Activated T-cell treated with anti-CD3 and anti-CD28 coated beads, Interleukin-2, amount 50 U/mL, for 4 hours (primary cell): ENCODE results near the gene GLB1L3. TPM values are rescaled to one million over a fixed set of nuclear protein-coding genes. Genes with fewer than 3 reads are reported as not detected.
A peak's percentile ranks its signal among the peaks of the same experiment; 100 is the strongest.

Source experiments
- ATAC-seq, 2 donors: fragments of 200-7000 bp; cut with Tn5 transposase; one replicate each; pipeline ENCODE4 v1.10.0; 2021
- DNase-seq: peaks from one replicate; pipeline ENCODE4 v3.0.0-alpha.2; 2020
- H3K27me3 Mint-ChIP-seq: one replicate; pipeline ENCODE4 v1.8.0; 2021; ENCODE audit warnings: low read depth, mixed read lengths
- H3K36me3 Mint-ChIP-seq: one replicate; pipeline ENCODE4 v1.8.0; 2022; ENCODE audit warnings: mixed read lengths; ENCODE audit not compliant: insufficient read depth
- H3K4me1 Mint-ChIP-seq: one replicate; pipeline ENCODE4 v1.8.0; 2021; ENCODE audit warnings: low read depth, mixed read lengths
- H3K4me3 Mint-ChIP-seq: one replicate; pipeline ENCODE4 v1.8.0; 2021; ENCODE audit warnings: mild to moderate bottlenecking, moderate library complexity, mixed read lengths
- H3K9me3 Mint-ChIP-seq: one replicate; pipeline ENCODE4 v1.8.0; 2021; ENCODE audit warnings: mixed read lengths
- total RNA-seq, 3 donors: library from RNA; stranded (reverse); gene quantifications; one replicate each; pipeline ENCODE4 v1.2.1, GENCODE V29; 2021

GLB1L3 gene
- total RNA-seq, 3 donors from 2014 or later: 2.2 to 2.9 (median 2.5) TPM

DNA sequence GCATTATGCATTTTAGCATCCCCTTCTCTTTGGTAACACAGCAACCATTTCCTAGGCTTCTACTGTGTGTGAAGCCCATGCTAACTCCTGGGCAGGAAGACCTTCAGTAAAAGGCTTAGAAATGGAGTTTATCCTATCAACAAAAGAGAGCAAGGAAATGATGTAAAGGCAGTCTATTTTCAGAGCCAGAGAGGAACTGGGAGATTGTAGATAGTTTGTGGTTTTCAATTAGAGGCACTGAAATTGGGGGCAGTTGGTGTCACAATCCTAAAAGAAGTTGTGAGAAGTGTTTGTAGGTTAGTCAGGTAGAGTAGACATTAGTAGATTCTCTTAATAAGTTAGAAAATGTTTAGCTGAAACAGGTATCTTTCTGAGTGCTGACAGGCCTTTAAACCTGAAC, 15.7 kb upstream of the GLB1L3 start:
- DNase-seq (no peak), ATAC-seq (no peak)
- no peaks in the 10 kb centered on the region for H3K27me3 Mint-ChIP-seq
- no peak overlapping the region for H3K4me3 Mint-ChIP-seq
- H3K36me3 Mint-ChIP-seq: peaks cover 23% of the 10 kb centered on the region
- H3K9me3 Mint-ChIP-seq: no peaks in the 10 kb centered on the region
- peaks cover 1% of the 10 kb centered on the region for H3K4me1 Mint-ChIP-seq

DNA sequence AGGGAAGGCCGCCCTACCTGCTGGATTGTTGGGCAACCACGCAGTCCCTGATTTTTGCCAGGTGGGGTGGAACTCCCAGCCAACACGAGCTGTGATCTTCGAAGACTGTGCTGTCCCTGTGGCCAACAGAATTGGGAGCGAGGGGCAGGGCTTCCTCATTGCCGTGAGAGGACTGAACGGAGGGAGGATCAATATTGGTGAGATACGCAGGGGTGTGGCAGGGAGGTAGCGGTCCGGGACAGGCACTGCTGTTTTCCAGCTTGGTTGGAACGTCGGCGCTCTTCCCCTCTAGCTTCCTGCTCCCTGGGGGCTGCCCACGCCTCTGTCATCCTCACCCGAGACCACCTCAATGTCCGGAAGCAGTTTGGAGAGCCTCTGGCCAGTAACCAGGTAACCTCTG, 15.2 kb upstream of the GLB1L3 start:
- Mint-ChIP-seq H3K4me1 (peaks cover 1% of the 10 kb centered on the region), H3K4me3 (no peak overlapping the region), H3K9me3 (no peaks in the 10 kb centered on the region), H3K27me3 (no peaks in the 10 kb centered on the region), H3K36me3 (peaks cover 23% of the 10 kb centered on the region)
- no peak for DNase-seq
- no peak for ATAC-seq

- DNase-seq (peak; percentile 33), ATAC-seq (peak; percentile 65 to 80)
- no peak overlapping the region for H3K4me3 Mint-ChIP-seq
- H3K27me3 Mint-ChIP-seq: no peaks in the 10 kb centered on the region
- H3K4me1 Mint-ChIP-seq: no peaks in the 10 kb centered on the region
- no peaks in the 10 kb centered on the region for H3K9me3 Mint-ChIP-seq
- H3K36me3 Mint-ChIP-seq: peaks cover 23% of the 10 kb centered on the region
Observed at GRCh38 chr11:134261626-134262488, 14.3 kb upstream of the GLB1L3 start.

DNA sequence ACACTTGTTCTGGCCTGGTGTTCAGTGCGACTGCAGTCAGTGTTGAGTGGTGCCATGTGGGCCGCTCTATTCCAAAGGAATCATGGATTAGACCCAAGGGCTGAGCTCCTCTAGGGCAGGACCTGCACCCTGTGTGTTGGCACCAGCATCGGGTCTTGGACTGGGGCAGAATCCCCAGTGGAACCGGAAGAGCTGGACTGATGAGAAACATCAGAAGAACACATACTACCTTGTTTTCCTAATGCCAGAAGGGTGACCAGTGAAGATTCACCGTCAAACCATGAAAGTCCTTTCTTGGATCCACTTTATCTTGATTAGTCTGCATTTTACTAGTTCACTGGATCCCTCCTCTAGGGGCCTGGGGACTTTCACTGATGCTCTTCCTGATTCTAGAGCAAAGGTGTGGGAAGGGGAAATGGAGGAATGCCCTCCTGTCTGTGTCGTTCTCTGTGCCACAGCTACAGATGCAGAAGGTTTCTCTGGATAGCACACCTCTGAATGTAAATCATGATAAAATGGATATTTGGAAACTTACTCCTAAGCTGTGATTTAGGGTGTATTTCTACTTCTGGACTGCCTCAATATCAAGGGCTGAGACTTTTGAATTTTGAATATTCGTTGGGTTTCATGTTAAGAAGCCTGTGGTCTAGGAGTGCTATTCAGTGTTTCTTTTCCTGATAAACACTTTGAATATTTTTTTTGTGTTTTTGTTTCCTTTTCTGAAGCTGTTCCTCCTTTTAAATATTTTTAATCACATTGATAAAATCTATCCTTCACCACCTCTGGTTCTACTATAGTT, 11.0 kb upstream of the GLB1L3 start:
- H3K4me1 Mint-ChIP-seq: peaks cover 5% of the 10 kb centered on the region
- H3K4me3 Mint-ChIP-seq: no peak overlapping the region
- DNase-seq: no peak
- no peak for ATAC-seq
- H3K9me3 Mint-ChIP-seq: no peaks in the 10 kb centered on the region
- no peaks in the 10 kb centered on the region for H3K27me3 Mint-ChIP-seq
- peaks cover 9% of the 10 kb centered on the region for H3K36me3 Mint-ChIP-seq

GRCh38 chr11:134266440-134266839, 9.7 kb upstream of the GLB1L3 start:
- Mint-ChIP-seq H3K36me3 (peaks cover 4% of the 10 kb centered on the region), H3K4me3 (no peak overlapping the region), H3K4me1 (peaks cover 16% of the 10 kb centered on the region), H3K27me3 (no peaks in the 10 kb centered on the region), H3K9me3 (no peaks in the 10 kb centered on the region)
- ATAC-seq (no peak), DNase-seq (no peak)

GRCh38 chr11:134266841-134267251, 9.3 kb upstream of the GLB1L3 start:
- peaks cover 18% of the 10 kb centered on the region for H3K4me1 Mint-ChIP-seq
- H3K27me3 Mint-ChIP-seq: no peaks in the 10 kb centered on the region
- peaks cover 4% of the 10 kb centered on the region for H3K36me3 Mint-ChIP-seq
- no peak for ATAC-seq
- no peak for DNase-seq
- H3K4me3 Mint-ChIP-seq: no peak overlapping the region
- no peaks in the 10 kb centered on the region for H3K9me3 Mint-ChIP-seq

DNA sequence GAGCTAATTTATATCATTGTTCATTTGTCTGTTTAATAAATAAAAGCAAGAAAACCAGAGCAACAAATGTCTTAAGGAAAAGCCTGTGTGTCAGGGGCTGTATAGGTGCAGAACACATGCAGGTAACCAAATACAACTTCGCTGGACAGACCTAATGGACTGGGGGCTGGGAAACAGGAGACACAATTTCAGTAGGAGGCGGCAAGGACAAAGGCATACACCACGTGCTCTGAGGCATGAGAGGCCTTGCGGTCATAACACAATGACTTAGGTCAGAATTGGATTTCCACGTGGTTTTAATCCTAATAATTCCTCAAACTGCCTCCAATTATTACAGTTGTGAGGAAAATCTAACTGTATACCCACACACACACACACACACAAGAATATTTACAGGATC, 8.7 kb upstream of the GLB1L3 start:
- no peak for DNase-seq
- H3K36me3 Mint-ChIP-seq: no peaks in the 10 kb centered on the region
- peaks cover 21% of the 10 kb centered on the region for H3K4me1 Mint-ChIP-seq
- H3K27me3 Mint-ChIP-seq: no peaks in the 10 kb centered on the region
- no peak overlapping the region for H3K4me3 Mint-ChIP-seq
- ATAC-seq: no peak
- H3K9me3 Mint-ChIP-seq: no peaks in the 10 kb centered on the region

DNA sequence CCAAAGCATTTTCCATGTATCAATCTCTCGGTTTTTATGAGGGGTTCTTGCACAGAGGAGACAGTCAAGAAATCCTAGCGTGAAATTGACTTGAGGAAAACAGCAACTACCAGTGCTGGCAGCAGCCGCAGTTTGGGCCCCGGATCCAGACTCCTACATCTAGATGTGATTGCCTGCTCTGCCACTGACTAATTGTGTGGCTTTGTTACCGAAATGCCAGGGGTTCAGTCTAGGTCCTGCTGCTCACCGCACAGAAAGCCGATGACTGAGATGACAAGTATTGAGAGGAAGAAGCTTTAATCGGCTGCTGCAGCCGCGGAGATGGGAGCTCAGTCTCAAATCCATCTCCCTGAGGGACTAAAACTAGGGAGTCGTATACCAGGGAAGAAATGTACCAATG, 8.2 kb upstream of the GLB1L3 start:
- DNase-seq (no peak), ATAC-seq (no peak)
- peaks cover 2% of the 10 kb centered on the region for H3K36me3 Mint-ChIP-seq
- H3K27me3 Mint-ChIP-seq: peaks cover 2% of the 10 kb centered on the region
- H3K4me3 Mint-ChIP-seq: no peak overlapping the region
- H3K9me3 Mint-ChIP-seq: no peaks in the 10 kb centered on the region
- H3K4me1 Mint-ChIP-seq: peaks cover 23% of the 10 kb centered on the region

GRCh38 chr11:134270250-134270714, 5.9 kb upstream of the GLB1L3 start:
- Mint-ChIP-seq H3K36me3 (peaks cover 2% of the 10 kb centered on the region), H3K4me3 (no peak overlapping the region), H3K9me3 (no peaks in the 10 kb centered on the region), H3K27me3 (peaks cover 2% of the 10 kb centered on the region), H3K4me1 (peaks cover 40% of the 10 kb centered on the region)
- DNase-seq: no peak
- peak in 1 of 2 donors; percentile 30 for ATAC-seq

DNA sequence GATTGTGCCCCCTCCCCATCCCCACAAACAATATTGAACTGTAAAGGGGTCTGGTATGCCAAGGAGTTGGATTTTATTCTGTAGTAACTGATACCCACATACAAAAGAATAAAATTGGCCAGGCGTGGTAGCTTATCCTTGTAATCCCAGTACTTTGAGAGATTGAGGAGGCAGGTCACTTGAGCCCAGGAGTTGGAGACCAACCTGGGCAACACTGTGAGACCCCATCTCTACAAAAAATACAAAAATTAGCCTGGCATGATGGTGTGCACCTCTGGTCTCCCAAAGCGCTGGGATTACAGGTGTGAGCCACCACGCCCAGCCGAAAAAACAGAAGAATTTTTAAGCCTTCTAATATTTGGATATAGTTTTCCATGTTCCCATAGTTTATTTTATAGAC, 4.2 kb upstream of the GLB1L3 start:
- no peak for DNase-seq
- Mint-ChIP-seq H3K27me3 (peaks cover 8% of the 10 kb centered on the region), H3K36me3 (peaks cover 2% of the 10 kb centered on the region), H3K4me1 (peaks cover 45% of the 10 kb centered on the region), H3K9me3 (no peaks in the 10 kb centered on the region), H3K4me3 (no peak overlapping the region)
- ATAC-seq: no peak

- H3K9me3 Mint-ChIP-seq: no peaks in the 10 kb centered on the region
- H3K36me3 Mint-ChIP-seq: peaks cover 2% of the 10 kb centered on the region
- no peak overlapping the region for H3K4me3 Mint-ChIP-seq
- peaks cover 48% of the 10 kb centered on the region for H3K4me1 Mint-ChIP-seq
- DNase-seq: no peak
- ATAC-seq: no peak
- peaks cover 11% of the 10 kb centered on the region for H3K27me3 Mint-ChIP-seq
Observed at GRCh38 chr11:134272381-134273316, 3.5 kb upstream of the GLB1L3 start.

DNA sequence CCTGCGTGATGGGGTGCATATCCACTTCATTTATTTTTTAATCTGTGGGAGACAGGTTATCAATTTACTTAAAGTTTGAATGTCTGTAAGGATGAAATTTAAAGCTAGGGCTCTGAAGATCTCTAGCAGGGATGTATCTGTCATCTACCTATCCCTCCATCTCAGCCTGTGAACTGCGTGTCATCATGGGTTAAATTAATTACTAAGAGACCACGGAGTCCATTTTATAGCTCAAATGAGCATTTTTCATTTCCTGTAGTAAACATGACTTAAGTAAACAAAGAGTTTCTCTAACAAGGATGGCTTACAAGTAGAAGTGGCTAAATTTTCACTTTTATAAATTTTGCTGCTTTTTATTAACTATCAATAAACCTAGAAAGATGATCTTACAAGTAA, 2.9 kb upstream of the GLB1L3 start:
- H3K4me3 Mint-ChIP-seq: no peak overlapping the region
- H3K36me3 Mint-ChIP-seq: peaks cover 2% of the 10 kb centered on the region
- H3K4me1 Mint-ChIP-seq: peaks cover 48% of the 10 kb centered on the region
- DNase-seq (no peak), ATAC-seq (no peak)
- peaks cover 11% of the 10 kb centered on the region for H3K27me3 Mint-ChIP-seq
- H3K9me3 Mint-ChIP-seq: no peaks in the 10 kb centered on the region

DNA sequence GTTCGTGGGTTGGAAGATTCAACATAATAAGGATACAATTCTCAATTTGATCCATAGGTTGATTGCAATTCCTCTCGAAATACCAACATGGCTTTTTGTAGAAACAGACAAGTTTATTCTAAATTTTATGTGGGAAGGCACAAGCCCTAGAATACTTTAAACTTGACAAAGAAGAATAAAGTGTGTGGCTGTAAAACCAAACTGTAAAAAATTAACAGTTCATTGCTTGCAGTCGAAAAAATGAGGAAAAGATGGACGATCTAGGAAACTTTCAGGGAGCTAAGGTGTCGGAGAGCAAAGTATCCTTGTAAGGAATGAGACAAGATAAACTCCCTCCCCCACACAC, 1.0 kb upstream of the GLB1L3 start:
- ATAC-seq: no peak
- no peak for DNase-seq
- peaks cover 44% of the 10 kb centered on the region for H3K4me1 Mint-ChIP-seq
- H3K9me3 Mint-ChIP-seq: no peaks in the 10 kb centered on the region
- H3K36me3 Mint-ChIP-seq: peaks cover 2% of the 10 kb centered on the region
- peak overlapping the region; percentile 93 for H3K4me3 Mint-ChIP-seq
- peaks cover 11% of the 10 kb centered on the region for H3K27me3 Mint-ChIP-seq
